GM21423 (cell line): ENCODE results near the gene MAP4K5.

Experiments
- ATAC-seq: cut with Tn5 transposase; IDR thresholded peaks from one replicate; pipeline ENCODE4 v1.9.1; 2021; ENCODE audit warnings: mild to moderate bottlenecking, moderate library complexity; ENCODE audit not compliant: unreplicated experiment

MAP4K5 gene

GRCh38 chr14:50479041-50479440 lies 53.3 kb downstream of the MAP4K5 start:
- ATAC-seq = no peak

DNA sequence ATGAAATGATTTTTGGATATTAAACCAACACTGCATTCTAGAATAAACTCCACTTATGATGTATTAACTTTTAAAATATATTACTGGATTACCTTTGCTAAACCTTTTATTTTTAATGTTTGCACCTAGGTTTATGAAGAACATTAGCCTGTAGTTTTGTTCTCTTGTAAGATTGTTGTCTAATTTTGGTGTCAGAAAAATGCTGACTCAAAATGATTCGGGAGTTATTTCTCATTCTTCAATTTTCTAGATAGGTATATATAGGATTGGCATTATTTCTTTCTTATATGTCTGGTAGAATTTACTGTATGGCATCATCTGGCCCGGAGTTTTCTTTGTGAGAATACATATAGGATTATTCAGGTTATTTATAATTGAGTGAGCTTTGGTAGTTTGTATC lies 54.6 kb downstream of the MAP4K5 start:
- no peak for ATAC-seq

GRCh38 chr14:50476134-50476533 lies 56.2 kb downstream of the MAP4K5 start:
- no peak for ATAC-seq

DNA sequence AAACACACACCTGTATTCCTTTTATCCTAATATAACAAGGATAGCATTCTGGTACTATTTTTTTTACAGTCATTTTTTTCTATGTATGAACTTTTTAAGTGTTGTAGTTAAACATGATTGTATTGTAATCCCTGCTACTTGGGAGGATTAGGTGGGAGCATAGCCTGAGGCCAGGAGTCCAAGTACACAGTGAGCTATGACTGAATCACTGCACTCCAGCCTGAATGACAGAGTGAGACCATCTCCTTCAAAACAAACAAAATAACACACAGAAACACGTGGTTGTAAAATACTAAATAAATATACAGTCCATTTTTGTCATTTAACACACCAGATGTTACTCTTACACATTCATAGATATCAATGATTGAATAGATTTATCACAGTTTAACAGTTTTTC lies 56.9 kb downstream of the MAP4K5 start:
- ATAC-seq = no peak

- no peak for ATAC-seq
Observed at GRCh38 chr14:50471838-50472465, 60.4 kb downstream of the MAP4K5 start.

DNA sequence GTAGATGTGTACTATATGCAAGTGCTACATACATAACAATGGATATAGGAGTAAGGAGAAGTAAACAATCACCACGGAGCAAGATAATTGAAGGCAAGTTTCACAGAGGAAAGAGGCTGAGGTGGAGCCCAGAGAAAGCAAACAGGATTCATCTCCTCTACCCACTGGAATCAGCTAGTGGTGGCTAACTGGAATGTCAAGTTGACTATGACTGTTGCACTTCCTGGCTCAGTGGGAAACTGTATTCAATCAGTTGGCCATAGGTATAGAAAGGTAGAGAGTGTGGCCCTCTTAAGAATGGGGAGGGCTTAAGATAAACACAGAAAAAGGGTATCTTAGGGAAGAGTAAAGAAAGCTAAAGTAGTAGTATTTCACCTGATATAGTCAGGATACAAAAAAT lies 62.4 kb downstream of the MAP4K5 start:
- no peak for ATAC-seq

DNA sequence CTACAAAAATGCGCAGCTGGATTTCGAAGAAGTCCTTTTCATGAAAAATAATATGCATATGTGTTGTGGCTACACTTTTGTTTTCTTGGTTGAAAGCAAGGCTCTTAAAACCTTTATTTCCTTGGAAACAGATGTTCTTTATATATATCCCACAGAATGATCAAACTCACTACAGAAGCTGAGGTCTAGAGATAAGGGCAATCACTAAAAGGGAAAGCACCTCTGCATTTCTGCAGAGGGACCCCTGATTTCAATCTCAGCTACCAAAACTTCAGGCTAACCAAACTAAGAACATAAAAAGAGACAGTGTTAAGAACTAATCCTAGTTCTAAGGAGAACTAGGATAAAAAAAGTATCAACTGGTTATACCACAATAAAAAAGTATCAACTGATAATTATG lies 70.3 kb downstream of the MAP4K5 start:
- no peak for ATAC-seq

GRCh38 chr14:50453869-50454268 lies 78.5 kb downstream of the MAP4K5 start:
- ATAC-seq = no peak

DNA sequence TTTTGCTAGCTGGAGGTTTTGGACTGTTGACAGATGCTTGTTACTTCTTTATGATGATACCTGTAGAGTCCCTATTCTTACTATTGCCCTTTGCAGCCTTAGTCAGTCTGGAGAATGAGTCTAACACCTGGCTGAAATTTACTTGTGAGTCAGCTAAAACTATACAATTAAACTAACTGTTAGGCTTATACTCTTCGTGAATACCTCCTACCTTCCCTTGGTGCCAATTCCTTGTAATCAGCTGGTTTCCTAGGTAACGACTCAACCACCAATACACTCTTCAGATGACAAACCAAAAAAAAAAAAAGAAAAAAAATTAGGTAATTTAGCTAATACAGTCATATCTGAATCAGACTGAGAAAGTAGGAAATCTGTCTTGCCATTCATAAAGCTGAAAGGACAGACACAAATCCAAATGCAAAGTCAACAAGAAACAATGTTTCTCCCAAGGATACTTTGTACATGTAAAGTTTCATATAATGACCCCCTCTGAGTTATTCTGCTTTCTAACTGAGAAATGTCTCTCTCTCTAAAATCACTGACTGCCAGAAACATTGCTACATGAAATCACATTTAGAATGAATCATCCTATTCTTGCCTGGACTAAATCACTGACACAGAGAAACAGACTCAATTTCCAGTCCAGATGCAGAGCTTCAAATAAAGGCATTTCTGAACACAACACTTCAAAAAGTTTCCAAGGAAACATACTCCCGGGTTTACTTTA lies 79.2 kb downstream of the MAP4K5 start:
- no peak for ATAC-seq

DNA sequence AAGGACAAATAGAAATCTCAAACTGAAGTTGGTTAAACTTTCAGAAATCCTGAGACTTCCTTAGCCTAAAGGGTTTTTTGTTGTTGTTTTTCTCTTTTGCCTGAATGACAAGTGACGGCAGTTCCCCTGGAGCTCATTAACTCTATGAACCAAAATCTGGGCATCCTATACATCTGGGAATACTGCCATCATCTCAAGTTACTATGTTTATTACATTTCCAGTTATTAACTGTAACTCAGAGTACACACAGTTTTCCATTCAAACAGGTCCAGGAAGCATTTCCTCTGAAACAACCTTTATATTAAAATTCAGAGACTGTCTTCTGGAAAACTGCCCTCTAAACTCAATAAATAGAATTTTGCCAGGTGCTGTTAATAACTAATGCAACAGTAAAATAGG lies 80.1 kb downstream of the MAP4K5 start:
- ATAC-seq = no peak

DNA sequence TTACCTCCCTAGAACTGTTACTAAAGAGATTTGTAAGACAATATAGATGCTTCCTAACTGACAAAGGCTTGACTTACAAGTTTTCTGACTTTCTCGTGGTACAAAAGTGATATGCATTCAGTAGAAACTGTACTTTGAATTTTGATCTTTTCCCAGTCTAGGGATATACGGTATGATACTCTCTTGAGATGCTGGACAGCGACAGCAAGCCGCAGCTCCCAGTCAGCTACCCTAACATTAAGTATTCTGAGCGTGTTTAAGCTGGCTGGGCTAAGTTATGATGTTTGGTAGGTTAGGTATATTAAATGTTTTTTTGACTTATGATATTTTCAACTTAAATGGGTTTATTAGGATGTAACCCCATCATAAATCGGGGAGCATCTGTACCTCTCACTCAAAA lies 80.5 kb downstream of the MAP4K5 start:
- ATAC-seq = no peak

- ATAC-seq = no peak
Observed at GRCh38 chr14:50447461-50447860, 84.9 kb downstream of the MAP4K5 start.

DNA sequence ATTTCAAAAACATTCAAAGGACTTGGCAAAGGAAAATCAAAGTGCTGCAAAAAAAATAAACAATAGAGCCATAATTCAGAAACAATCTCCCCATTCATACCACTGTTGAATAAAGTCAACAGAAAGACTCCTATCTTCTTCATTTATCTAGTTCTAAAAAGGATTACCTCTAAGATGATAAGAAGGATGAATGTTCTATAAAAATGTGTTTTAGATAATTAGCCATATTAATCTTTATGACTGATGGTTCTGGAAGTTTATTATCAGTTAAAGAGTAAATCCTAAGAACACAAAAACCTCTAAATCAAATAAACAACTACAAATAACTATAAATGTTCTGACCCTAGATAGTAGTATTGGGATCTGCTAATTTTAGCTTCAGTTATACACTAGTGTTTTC lies 97.8 kb downstream of the MAP4K5 start:
- ATAC-seq = no peak

DNA sequence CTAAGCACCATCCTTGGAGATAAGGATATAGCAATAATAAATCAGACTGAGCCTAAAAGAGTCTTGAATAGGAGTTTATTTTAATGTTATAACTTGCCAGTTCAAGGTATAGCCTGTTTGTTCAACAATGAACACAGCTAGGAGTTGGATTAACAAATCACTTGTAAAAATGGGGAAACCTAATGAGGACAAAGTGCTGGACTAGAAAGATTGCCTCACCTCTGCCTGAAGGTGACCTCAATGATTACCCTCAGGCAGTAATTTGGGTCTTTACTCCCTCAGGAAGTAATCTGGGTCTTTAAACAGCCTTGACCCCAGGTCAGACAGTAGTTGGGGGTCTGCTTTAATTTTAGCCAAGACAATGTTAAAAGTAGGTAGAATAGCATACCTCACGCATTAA lies 100.2 kb downstream of the MAP4K5 start:
- no peak for ATAC-seq

- no peak for ATAC-seq
Observed at GRCh38 chr14:50425816-50426215, 106.6 kb downstream of the MAP4K5 start.

DNA sequence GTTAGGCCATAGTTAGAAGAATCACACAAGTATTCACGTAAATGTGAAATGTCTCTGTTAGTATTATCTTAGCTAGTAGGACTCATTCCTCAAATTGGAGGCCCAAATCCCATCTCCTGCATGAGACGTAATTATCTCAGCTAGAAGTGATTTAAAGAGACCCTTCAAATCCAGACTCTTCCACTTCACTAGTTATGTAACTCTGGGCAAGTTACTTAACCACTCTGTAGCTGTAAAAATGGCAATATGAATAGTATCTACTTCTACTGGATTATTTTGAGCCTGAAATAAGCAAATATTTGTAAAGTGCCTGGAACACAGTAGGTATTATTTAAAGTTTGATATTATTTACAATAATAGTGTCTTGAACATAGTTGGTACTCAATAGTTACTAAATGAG lies 107.3 kb downstream of the MAP4K5 start:
- no peak for ATAC-seq

GRCh38 chr14:50423529-50423928 lies 108.8 kb downstream of the MAP4K5 start:
- ATAC-seq = no peak

- ATAC-seq = no peak
Observed at GRCh38 chr14:50421499-50421898, 110.9 kb downstream of the MAP4K5 start.

- ATAC-seq = no peak
Observed at GRCh38 chr14:50417853-50418252, 114.5 kb downstream of the MAP4K5 start.

- ATAC-seq = no peak
Observed at GRCh38 chr14:50410921-50411320, 121.4 kb downstream of the MAP4K5 start.

GRCh38 chr14:50410071-50410470 lies 122.3 kb downstream of the MAP4K5 start:
- no peak for ATAC-seq

- ATAC-seq = no peak
Observed at GRCh38 chr14:50407111-50407812, 125.1 kb downstream of the MAP4K5 start.
